Ascending aorta (tissue), 2 donors: ENCODE results near the gene CTCF. TPM values are rescaled to one million over a fixed set of nuclear protein-coding genes. Genes with fewer than 3 reads are reported as not detected.

Experiments
- DNase-seq, 2 donors: peaks; one replicate each; pipeline ENCODE4 v3.0.0-alpha.2; 2019; ENCODE audit warnings: low spot score in 2 of 2
- H3K27ac ChIP-seq, 2 donors: fragments of 200-600 bp; sonication (generic); one replicate each; pipeline ENCODE4 v1.5.1; 2016 to 2017; ENCODE audit warnings: mild to moderate bottlenecking in 1 of 2
- H3K27me3 ChIP-seq: fragments of 200-600 bp; sonication (generic); one replicate; pipeline ENCODE4 v1.5.1; 2017
- H3K36me3 ChIP-seq, 2 donors: fragments of 200-600 bp; sonication (generic); one replicate each; pipeline ENCODE4 v1.5.1; 2016
- H3K4me1 ChIP-seq, 2 donors: fragments of 200-600 bp; sonication (generic); one replicate each; pipeline ENCODE4 v1.5.1; 2016 to 2017; ENCODE audit warnings: mild to moderate bottlenecking in 1 of 2
- H3K4me3 ChIP-seq, 2 donors: fragments of 200-600 bp; sonication (generic); one replicate each; pipeline ENCODE4 v1.5.1; 2016 to 2017; ENCODE audit warnings: mild to moderate bottlenecking in 1 of 2
- H3K9me3 ChIP-seq, 2 donors: fragments of 200-600 bp; sonication (generic); one replicate each; pipeline ENCODE4 v1.5.1; 2016
- intact Hi-C: fragments of 100-400 bp; cut with DNase I; formaldehyde crosslinking; loops from one replicate; pipeline ENCODE4 v1.15.1; 2023
- total RNA-seq: library from RNA; depleted of rRNA; stranded (reverse); fragments of >200 nt; gene quantifications from one replicate; pipeline ENCODE4 v1.1.0, GENCODE V29; 2016
- TF ChIP-seq, protein P1 (sequence below), 3 experiments: fragments of 200-600 bp in 2 of 3; fragments of 450-650 bp in 1 of 3; sonication (generic) in 2 of 3; IDR thresholded peaks; one replicate each; pipeline ENCODE4 v1.5.1; 2016 to 2019; ENCODE audit warnings: antibody characterized with exemption in 3 of 3, mild to moderate bottlenecking in 1 of 3, moderate library complexity in 1 of 3

Gene CTCF
- total RNA-seq, 1 donor from 2014 or later = 38.6 TPM

DNA sequence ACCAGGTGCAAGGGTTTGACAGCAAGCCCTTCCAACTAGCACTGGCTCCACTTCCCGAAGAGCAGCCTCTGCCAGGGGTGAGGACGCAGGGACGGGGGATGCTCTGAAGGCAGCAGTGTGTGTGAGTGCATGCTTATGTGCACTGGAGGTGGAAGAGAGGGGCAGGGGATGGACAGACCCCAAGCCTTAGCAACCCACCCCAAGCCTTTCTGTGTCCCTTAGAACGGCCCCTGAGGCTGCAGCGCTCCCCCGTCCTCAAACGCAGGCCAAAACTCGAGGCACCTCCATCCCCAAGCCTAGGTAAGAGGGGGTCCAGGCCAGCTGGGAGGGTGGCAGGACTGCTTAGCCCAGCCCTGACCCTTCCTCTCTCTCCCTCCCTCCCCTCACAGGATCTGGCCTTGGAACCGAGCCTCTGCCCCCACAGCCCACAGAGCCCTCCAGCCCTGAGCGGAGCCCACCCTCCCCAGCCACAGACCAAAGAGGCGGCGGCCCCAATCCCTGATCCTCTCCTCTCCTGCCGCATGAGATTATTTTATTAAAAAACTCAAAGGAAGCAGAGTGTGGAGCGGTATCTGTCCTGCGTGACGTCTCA lies 94.8 kb downstream of the CTCF start:
- Histone ChIP-seq H3K9me3 (no peaks in the 10 kb centered on the region), H3K4me1 (peaks cover 16 to 22% of the 10 kb centered on the region in 2 donors), H3K4me3 (no peak overlapping the region), H3K36me3 (peaks cover 0 to 16% of the 10 kb centered on the region in 2 donors), H3K27me3 (peaks cover 5% of the 10 kb centered on the region), H3K27ac (no peak overlapping the region)
- intact Hi-C loops = no loop called here
- TF ChIP-seq, protein P1, sequence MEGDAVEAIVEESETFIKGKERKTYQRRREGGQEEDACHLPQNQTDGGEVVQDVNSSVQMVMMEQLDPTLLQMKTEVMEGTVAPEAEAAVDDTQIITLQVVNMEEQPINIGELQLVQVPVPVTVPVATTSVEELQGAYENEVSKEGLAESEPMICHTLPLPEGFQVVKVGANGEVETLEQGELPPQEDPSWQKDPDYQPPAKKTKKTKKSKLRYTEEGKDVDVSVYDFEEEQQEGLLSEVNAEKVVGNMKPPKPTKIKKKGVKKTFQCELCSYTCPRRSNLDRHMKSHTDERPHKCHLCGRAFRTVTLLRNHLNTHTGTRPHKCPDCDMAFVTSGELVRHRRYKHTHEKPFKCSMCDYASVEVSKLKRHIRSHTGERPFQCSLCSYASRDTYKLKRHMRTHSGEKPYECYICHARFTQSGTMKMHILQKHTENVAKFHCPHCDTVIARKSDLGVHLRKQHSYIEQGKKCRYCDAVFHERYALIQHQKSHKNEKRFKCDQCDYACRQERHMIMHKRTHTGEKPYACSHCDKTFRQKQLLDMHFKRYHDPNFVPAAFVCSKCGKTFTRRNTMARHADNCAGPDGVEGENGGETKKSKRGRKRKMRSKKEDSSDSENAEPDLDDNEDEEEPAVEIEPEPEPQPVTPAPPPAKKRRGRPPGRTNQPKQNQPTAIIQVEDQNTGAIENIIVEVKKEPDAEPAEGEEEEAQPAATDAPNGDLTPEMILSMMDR (IDR thresholded peaks at IDR 0.05) = no peak
- no peak for DNase-seq

- peaks cover 16 to 22% of the 10 kb centered on the region in 2 donors for H3K4me1 ChIP-seq
- no peak for DNase-seq
- no peak overlapping the region for H3K4me3 ChIP-seq
- peaks cover 0 to 16% of the 10 kb centered on the region in 2 donors for H3K36me3 ChIP-seq
- H3K9me3 ChIP-seq = no peaks in the 10 kb centered on the region
- peaks cover 5% of the 10 kb centered on the region for H3K27me3 ChIP-seq
- TF ChIP-seq, protein P1 (IDR thresholded peaks at IDR 0.05) = no peak
- intact Hi-C loops = no loop called here
- no peak overlapping the region for H3K27ac ChIP-seq
These were observed 95.6 kb downstream of the CTCF start for GRCh38 chr16:67657751-67658518.

DNA sequence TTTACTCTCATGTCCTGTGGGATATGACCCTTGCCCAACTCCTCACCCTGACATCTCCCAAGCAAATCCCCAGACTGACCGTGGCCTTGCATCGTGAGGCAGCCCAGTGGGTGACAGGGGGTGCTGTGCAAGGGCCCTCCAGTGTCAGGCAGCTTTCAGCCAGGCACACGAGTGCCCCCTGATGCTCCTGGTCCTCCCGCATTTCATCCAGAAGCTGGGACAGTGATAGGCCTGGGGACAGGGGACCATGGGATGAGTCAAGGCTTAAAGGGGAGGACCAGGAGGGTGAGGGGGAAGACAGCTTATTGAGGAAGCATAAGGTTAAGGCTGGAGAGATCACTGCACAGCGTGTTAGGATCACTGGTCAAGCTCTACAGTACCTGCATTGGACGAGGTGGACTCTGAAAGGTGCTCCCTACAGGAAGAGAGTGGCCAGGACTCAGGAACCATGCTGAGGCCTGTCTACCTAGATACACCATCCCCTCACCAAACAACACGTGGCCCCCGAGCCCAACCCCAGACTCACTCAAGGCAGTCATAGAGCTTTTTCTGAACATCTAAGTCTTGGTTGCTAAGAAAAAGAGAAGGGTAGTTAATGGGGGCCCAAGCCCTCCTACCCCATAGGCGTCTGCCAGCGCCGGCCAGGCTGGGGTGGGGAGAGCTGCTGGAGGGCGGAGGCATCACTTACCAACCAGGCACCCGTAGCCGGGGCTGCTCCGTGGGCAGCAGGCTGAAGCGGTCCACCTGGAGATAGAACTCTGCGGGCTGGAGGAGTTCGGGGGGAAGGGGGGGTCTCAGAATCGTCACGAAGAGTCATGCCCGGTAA lies 96.7 kb downstream of the CTCF start:
- Histone ChIP-seq H3K4me1 (peaks cover 11 to 15% of the 10 kb centered on the region in 2 donors), H3K4me3 (peak overlapping the region; percentile 62 to 97), H3K27me3 (peaks cover 5% of the 10 kb centered on the region), H3K27ac (no peak overlapping the region), H3K9me3 (no peaks in the 10 kb centered on the region), H3K36me3 (peaks cover 0 to 16% of the 10 kb centered on the region in 2 donors)
- TF ChIP-seq, protein P1 (IDR thresholded peaks at IDR 0.05) = no peak
- DNase-seq = no peak
- intact Hi-C loops = loop anchor here (1.0 kb wide), 1 partner anchor 9 kb away; no protein-coding TSS in a partner anchor

DNA sequence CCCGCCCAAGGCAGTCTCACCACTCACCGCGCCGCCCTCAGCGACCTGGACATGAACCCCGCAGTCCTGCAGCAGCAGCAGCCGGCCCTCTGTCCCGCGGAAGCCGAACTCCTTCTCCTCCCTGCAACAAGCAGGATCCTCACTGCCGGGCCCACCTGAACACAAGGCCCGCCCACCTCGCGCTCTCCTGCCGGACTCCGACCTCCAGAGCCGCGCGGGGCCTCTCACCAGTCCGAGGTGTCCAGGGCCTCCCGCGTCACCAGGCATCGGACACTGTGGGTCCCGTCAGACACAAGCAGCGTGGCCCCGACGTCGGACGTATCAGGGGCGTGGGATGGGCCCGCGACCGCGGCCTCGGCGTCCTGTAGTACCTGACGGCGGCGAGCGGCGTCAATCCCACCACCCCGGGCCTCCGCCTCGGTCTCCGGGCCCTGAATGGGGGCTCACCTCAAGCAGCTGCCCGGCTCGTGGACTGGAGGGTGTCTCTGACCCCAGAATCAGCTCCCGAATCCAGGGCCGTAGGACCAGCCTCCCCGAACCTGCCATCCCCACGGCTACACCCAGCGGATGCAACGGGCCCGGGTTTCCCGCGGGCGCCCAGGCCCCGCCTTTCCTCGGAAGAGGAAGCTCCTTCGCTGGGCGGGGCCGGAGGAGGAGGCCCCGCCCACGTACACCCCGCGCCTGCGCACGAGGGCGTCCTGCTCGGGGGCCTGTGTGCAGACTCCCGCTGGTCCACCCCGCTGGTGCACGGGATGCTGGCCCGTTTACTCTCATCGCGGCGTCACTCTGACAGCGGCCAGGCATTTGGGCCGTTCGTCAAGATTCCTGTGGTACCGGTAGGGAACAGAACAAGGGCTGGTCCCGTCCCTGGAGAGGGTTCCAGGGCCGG lies 97.6 kb downstream of the CTCF start, which contains the start of gene ACD:
TSS of gene ACD (minus strand) at position 586 of the 889 bp plus-strand sequence. CDS start at position 546, 40 bp downstream.
- Histone ChIP-seq H3K36me3 (peaks cover 0 to 16% of the 10 kb centered on the region in 2 donors), H3K9me3 (no peaks in the 10 kb centered on the region), H3K27ac (peak within 1 kb of the TSS; percentile 86 to 90), H3K4me3 (peak within 1 kb of the TSS; percentile 62 to 97), H3K27me3 (no peaks in the 10 kb centered on the region), H3K4me1 (peaks cover 11 to 15% of the 10 kb centered on the region in 2 donors)
- peak; percentile 61 to 95 for DNase-seq
- intact Hi-C loops = loop anchor here (1.0 to 10.0 kb wide), 7 partner anchors 8 to 415 kb away; partner anchors contain the start of genes ATP6V0D1, CTCF, FHOD1 and GFOD2
- TF ChIP-seq, protein P1 (IDR thresholded peaks at IDR 0.05) = no peak
